Tibial artery (tissue), 4 donors: ENCODE data around the gene DPP7.

Source experiments
- DNase-seq, 2 donors: peaks; one replicate each; pipeline ENCODE4 v3.0.0-alpha.2; 2019
- H3K27ac ChIP-seq, 2 donors: fragments of 200-600 bp; sonication (generic) in 1 of 2; 1 replicate in 1 of 2; 2 replicates in 1 of 2; pipeline ENCODE4 v1.5.1; 2018 to 2019; ENCODE audit warnings: mild to moderate bottlenecking in 1 of 2
- H3K27me3 ChIP-seq, 2 donors: fragments of 200-600 bp; sonication (generic) in 1 of 2; one replicate each; pipeline versions ENCODE4 v1.5.1 to v1.6.0; 2016 to 2019
- H3K36me3 ChIP-seq, 3 donors: fragments of 200-600 bp; sonication (generic) in 2 of 3; one replicate each; pipeline ENCODE4 v1.5.1; 2016 to 2019; ENCODE audit warnings: mild to moderate bottlenecking in 2 of 3
- H3K4me1 ChIP-seq, 4 donors: fragments of 200-600 bp; sonication (generic) in 2 of 4; 1 replicate in 3 of 4; 2 replicates in 1 of 4; pipeline ENCODE4 v1.5.1; 2016 to 2019
- H3K4me3 ChIP-seq, 2 donors: fragments of 200-600 bp; sonication (generic) in 1 of 2; 1 replicate in 1 of 2; 2 replicates in 1 of 2; pipeline ENCODE4 v1.5.1; 2018 to 2019; ENCODE audit warnings: mild to moderate bottlenecking in 2 of 2
- H3K9me3 ChIP-seq, 3 donors: fragments of 200-600 bp; sonication (generic) in 1 of 3; one replicate each; pipeline ENCODE4 v1.5.1; 2016 to 2019
- intact Hi-C: fragments of 100-400 bp; cut with DNase I; formaldehyde crosslinking; loops from one replicate; pipeline ENCODE4 v1.15.0; 2023; ENCODE audit warnings: low total_unique reads
- TF ChIP-seq, protein P1 (sequence below), 2 experiments: fragments of 200-600 bp in 1 of 2; fragments of 450-650 bp in 1 of 2; IDR thresholded peaks; one replicate each; pipeline ENCODE4 v1.5.1; 2017 to 2019; ENCODE audit warnings: antibody characterized with exemption in 2 of 2, mild to moderate bottlenecking in 1 of 2, moderate library complexity in 1 of 2

DPP7 gene

DNA sequence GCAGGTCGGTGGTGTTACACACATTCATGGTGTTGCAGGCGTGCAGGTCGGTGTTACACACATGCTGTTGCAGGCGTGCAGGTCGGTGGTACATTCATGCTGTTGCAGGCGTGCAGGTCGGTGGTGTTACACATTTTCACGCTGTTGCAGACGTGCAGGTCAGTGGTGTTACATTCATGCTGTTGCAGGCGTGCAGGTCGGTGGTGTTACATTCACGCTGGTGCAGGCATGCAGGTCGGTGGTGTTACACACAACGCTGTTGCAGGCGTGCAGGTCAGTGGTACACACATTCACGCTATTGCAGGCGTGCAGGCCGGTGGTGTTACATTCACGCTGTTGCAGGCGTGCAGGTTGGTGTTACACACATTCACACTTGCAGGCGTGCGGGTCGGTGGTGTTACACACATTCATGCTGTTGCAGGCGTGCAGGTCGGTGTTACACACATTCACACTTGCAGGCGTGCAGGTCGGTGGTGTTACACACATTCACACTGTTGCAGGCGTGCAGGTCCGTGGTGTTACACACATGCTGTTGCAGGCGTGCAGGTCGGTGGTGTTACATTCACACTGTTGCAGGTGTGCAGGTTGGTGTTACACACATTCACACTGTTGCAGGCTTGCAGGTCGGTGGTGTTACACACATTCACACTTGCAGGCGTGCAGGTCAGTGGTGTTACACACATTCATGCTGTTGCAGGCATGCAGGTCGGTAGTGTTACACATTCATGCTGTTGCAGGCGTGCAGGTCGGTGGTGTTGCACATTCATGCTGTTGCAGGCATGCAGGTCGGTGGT, 11.1 kb downstream of the DPP7 start:
- Histone ChIP-seq H3K36me3 (peaks cover 74 to 100% (median 90%) of the 10 kb centered on the region in 3 donors), H3K4me1 (no peaks in the 10 kb centered on the region), H3K27me3 (no peaks in the 10 kb centered on the region), H3K27ac (no peak overlapping the region), H3K4me3 (no peak overlapping the region), H3K9me3 (no peaks in the 10 kb centered on the region)
- intact Hi-C loops: no loop called here
- TF ChIP-seq, protein P1, sequence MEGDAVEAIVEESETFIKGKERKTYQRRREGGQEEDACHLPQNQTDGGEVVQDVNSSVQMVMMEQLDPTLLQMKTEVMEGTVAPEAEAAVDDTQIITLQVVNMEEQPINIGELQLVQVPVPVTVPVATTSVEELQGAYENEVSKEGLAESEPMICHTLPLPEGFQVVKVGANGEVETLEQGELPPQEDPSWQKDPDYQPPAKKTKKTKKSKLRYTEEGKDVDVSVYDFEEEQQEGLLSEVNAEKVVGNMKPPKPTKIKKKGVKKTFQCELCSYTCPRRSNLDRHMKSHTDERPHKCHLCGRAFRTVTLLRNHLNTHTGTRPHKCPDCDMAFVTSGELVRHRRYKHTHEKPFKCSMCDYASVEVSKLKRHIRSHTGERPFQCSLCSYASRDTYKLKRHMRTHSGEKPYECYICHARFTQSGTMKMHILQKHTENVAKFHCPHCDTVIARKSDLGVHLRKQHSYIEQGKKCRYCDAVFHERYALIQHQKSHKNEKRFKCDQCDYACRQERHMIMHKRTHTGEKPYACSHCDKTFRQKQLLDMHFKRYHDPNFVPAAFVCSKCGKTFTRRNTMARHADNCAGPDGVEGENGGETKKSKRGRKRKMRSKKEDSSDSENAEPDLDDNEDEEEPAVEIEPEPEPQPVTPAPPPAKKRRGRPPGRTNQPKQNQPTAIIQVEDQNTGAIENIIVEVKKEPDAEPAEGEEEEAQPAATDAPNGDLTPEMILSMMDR (IDR thresholded peaks at IDR 0.05): no peak
- DNase-seq: no peak

DNA sequence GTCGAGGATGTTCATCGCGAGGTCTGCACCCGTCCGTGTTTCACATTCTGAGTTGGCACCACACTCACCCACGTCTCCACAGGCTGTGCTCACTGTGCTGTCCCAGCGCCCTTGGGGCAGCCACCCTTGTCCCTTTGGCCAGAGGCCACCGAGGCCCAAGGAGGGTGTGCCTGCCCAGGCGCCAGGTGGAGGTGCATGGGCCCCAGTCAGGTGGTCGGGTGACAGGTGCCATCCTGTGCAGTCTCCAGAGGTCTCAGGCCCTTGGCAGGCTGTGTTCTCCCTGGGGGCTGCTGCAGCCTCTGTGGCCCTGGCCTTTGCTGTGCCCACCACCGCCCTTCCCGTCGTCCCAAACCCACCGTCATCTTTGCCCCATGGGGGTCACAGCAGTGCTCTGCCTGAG, 15.3 kb downstream of the DPP7 start:
- peaks cover 72 to 100% (median 78%) of the 10 kb centered on the region in 3 donors for H3K36me3 ChIP-seq
- intact Hi-C loops: no loop called here
- H3K27ac ChIP-seq: no peak overlapping the region
- no peaks in the 10 kb centered on the region for H3K9me3 ChIP-seq
- H3K4me3 ChIP-seq: no peak overlapping the region
- DNase-seq: no peak
- H3K27me3 ChIP-seq: no peaks in the 10 kb centered on the region
- no peaks in the 10 kb centered on the region for H3K4me1 ChIP-seq
- TF ChIP-seq, protein P1 (IDR thresholded peaks at IDR 0.05): no peak

DNA sequence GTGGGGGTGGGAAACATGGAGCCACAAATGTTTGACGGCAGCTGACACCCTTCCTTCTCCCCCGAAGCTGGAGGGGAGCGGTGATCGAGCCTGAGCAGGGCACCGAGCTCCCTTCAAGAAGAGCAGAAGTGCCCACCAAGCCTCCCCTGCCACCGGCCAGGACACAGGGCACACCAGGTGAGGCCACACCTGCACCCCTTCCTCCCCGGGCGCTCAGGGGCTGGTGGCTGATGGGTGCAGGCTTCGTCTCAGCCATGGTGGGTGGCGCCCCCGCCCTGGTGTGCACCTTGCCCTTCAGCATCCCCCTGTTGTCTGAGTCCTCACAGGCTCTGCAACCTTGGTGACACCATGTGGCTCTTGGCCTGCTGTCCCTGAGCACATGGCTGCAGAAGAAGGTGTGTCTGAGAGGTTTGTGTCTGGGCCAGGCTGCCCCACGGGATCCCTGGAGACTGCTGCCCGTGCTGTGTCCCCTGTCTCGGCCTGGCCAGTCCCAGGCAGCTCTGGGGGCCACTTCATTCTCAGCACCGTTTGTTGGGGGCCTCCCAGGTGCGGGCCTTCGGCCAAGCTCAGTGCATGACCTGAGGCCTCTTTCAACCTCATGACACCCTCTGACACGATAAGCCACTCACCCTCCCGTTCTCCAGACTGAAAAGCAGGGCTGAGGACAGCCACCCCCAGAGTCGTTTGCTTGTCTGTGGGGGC, 16.6 kb downstream of the DPP7 start:
- TF ChIP-seq, protein P1 (IDR thresholded peaks at IDR 0.05): no peak
- intact Hi-C loops: no loop called here
- no peaks in the 10 kb centered on the region for H3K4me1 ChIP-seq
- H3K9me3 ChIP-seq: no peaks in the 10 kb centered on the region
- H3K36me3 ChIP-seq: peaks cover 59 to 98% (median 66%) of the 10 kb centered on the region in 3 donors
- DNase-seq: no peak
- H3K27me3 ChIP-seq: no peaks in the 10 kb centered on the region
- H3K27ac ChIP-seq: no peak overlapping the region
- no peak overlapping the region for H3K4me3 ChIP-seq

DNA sequence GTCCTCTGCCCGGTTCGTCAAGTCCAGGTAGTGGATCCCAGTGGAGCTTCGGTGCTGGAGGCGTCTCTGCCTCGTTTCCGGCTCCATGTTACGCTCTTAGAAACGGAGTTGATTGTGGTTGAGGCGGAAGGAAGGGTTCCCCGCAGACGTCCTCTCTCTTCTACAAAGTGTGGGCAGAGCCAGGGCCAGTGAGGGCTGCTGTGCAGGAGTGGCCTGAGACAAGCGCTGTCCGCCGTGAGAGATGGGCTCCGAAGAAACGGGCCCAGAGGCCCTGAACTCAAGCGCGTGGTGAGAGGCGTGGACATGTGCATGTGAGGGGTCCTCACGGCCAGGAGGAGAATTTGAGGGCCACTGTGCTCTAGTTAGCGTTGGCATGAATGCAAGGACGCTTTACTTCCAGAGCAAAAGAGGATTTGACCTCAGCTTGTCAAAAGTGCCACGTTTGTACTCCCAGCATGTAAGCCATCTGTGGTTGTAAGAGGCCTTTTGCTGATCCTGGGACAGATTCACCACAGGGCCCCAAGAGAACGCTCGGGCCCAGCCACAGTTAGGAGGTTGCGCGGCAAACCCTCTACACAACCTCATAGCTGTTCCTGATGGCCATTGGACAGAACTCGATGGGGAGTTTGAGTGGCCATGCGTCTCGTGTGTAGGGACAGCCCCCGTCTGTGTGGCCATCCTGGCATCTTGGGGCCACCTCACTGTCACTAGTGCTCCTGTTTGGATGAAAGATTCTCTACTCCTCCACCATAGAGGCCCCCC, 17.6 kb downstream of the DPP7 start:
- Histone ChIP-seq H3K4me1 (no peaks in the 10 kb centered on the region), H3K27me3 (no peaks in the 10 kb centered on the region), H3K4me3 (no peak overlapping the region), H3K9me3 (no peaks in the 10 kb centered on the region), H3K36me3 (peaks cover 49 to 96% (median 64%) of the 10 kb centered on the region in 3 donors), H3K27ac (no peak overlapping the region)
- DNase-seq: no peak
- intact Hi-C loops: no loop called here
- TF ChIP-seq, protein P1 (IDR thresholded peaks at IDR 0.05): no peak

DNA sequence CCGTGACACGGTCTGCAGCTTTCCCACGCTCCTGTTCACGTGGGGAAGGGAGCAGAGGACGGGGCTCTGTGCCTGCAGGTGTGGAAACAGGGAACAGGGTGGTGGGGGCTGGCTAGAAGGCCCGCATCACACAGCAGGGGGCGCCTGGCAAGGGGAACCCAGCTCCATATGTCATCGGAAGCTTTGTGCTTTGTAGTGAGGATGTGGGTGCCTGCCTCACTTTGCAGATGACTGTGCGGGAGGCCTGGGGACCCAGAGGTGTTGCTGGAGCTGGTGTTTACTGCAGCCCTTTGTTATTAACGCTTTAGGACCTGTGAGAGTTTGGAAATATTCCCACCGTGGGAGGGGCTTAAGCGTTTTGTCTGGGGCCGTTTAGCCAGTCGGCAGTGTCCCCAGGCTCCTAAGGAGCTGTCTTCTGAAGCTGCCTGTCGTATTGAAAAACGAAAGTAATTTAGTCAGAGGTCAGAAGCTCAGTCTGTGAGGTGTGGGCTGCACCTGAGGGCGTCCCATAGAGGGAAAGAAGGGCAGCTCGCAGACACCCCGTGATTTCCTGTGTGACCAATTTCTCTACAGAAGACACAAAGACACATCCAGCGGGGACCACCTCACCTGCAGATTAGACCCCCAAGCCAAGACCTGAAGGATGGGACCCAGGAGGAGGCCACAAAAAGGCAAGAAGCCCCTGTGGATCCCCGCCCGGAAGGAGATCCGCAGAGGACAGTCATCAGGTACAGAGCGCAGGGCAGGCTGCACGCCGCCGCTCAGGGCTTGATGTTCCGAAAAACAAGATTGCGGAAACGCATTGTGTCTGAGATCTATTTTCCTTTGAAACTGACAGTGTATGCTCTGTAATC, 18.6 kb downstream of the DPP7 start:
- H3K27ac ChIP-seq: no peak overlapping the region
- TF ChIP-seq, protein P1 (IDR thresholded peaks at IDR 0.05): no peak
- no peaks in the 10 kb centered on the region for H3K9me3 ChIP-seq
- H3K4me1 ChIP-seq: no peaks in the 10 kb centered on the region
- no peaks in the 10 kb centered on the region for H3K27me3 ChIP-seq
- H3K36me3 ChIP-seq: peaks cover 39 to 88% (median 57%) of the 10 kb centered on the region in 3 donors
- H3K4me3 ChIP-seq: no peak overlapping the region
- no peak for DNase-seq
- intact Hi-C loops: no loop called here
